ENCODE results near the gene FTCD. TPM values are rescaled to one million over a fixed set of nuclear protein-coding genes. Genes with fewer than 3 reads are reported as not detected.

Gene FTCD
- total and polyA plus RNA-seq, 2 of the 4 experiments (the other 2 are of a cell fraction) = 0.55 TPM; not detected in 1

- Histone ChIP-seq H2BK20ac (ENCODE audit: low read depth, low read length) (no peak overlapping the region), H3K36me3 (ENCODE audit: control insufficient read depth, insufficient read depth, low read length) (peaks cover 2% of the 10 kb centered on the region), H4K8ac (ENCODE audit: low read depth in 2 of 2, low read length in 2 of 2) (no peak overlapping the region), H3K14ac (replicated peaks; ENCODE audit: low read depth, low read length) (no peak overlapping the region), H3K9ac (ENCODE audit: low read depth, low read length) (no peak overlapping the region), H3K27me3 (ENCODE audit: control insufficient read depth, insufficient read depth, low read length) (no peaks in the 10 kb centered on the region), H2AK5ac (ENCODE audit: low read depth, low read length) (no peak overlapping the region), H3K4ac (ENCODE audit: low read depth, low read length) (no peak overlapping the region), H3K9me1 (ENCODE audit: insufficient read depth, low read length) (no peaks in the 10 kb centered on the region), H3K23ac (ENCODE audit: low read depth, low read length) (no peak overlapping the region), H4K91ac (ENCODE audit: insufficient read depth, low read depth, low read length) (no peak overlapping the region), H4K20me1 (ENCODE audit: insufficient read depth, low read length) (no peaks in the 10 kb centered on the region), H3K79me1 (ENCODE audit: low read depth in 1 of 2, low read length in 2 of 2) (no peaks in the 10 kb centered on the region), H3K9me3 (ENCODE audit: control insufficient read depth, insufficient read depth, low read length) (peaks cover 7% of the 10 kb centered on the region), H3K18ac (ENCODE audit: low read depth, low read length) (no peak overlapping the region), H2BK5ac (ENCODE audit: low read depth, low read length, poor library complexity, severe bottlenecking) (no peak overlapping the region), H3K4me1 (ENCODE audit: control insufficient read depth, insufficient read depth, low read length) (no peaks in the 10 kb centered on the region), H2AFZ (replicated peaks; ENCODE audit: low read length, poor library complexity) (no peak overlapping the region), H4K5ac (ENCODE audit: low read depth, low read length) (no peak overlapping the region), H2AK9ac (replicated peaks; ENCODE audit: low read depth, low read length, poor library complexity) (no peak overlapping the region), H3K4me2 (ENCODE audit: low read depth, low read length) (no peak overlapping the region), H3K4me3 (ENCODE audit: insufficient read depth, low read depth, low read length) (no peak overlapping the region), H3K56ac (ENCODE audit: extremely low read depth, insufficient read depth, low read length) (no peak overlapping the region), H2BK15ac (ENCODE audit: low read depth, low read length) (no peak overlapping the region), H3K27ac (ENCODE audit: insufficient read depth, low read length) (no peak overlapping the region), H2BK120ac (ENCODE audit: low read depth, low read length) (no peak overlapping the region)
- intact Hi-C loops (cut with micrococcal nuclease) = no loop called here
- TF ChIP-seq BHLHE40 (IDR thresholded peaks at IDR 0.05; ENCODE audit: low read depth, low read length) (no peak), NFE2L2 (IDR thresholded peaks at IDR 0.05; ENCODE audit: low read depth, low read length) (no peak), FOS (IDR thresholded peaks at IDR 0.05; ENCODE audit: low read depth, low read length) (no peak), RAD21 (IDR thresholded peaks at IDR 0.05; ENCODE audit: low read length) (no peak), ELK1 (IDR thresholded peaks at IDR 0.05; ENCODE audit: borderline replicate concordance, low read depth, low read length) (no peak), CTCF (conservative IDR thresholded peaks at IDR 0.05; ENCODE audit: low read depth, low read length) (no peak), CHD1 (IDR thresholded peaks at IDR 0.05; ENCODE audit: low read depth, low read length) (no peak)
- no TSS peak for BruUV-seq (replicated peaks)
- WGBS, 2 experiments (ENCODE audit: extremely low coverage in 2 of 2, insufficient read length in 1 of 2) = 40% methylated on average over 1 of the region's 8 CpGs; no CpG with 5 or more reads in 1 of the 2 experiments
- in situ Hi-C loops (cut with MboI; ENCODE audit: low sequenced_read_pairs) = no loop called here
- POLR2A ChIA-PET (ENCODE audit: unreplicated experiment) = no interaction called here
- dilution Hi-C loops (cut with HindIII; ENCODE audit: low sequenced_read_pairs, unreplicated experiment) = no loop called here
- CTCF ChIA-PET = no interaction called here
- DNase-seq = no peak
- no peak for ATAC-seq (ENCODE audit: low read depth)
Measured at GRCh38 chr21:46168659-46169386, 13.4 kb upstream of the FTCD start.
